D721Med (cell line): ENCODE measurements around the gene UBE2U.
"Not testable (repeated sequence)": the region's sequence is repeated elsewhere in the genome, so short reads cannot be mapped to it uniquely, and the experiment has no call there.

ENCODE experiments used
- DNase-seq: peaks from one replicate; pipeline ENCODE4 v3.0.0; 2011; ENCODE audit warnings: low spot score; ENCODE audit not compliant: insufficient read length
- FAIRE-seq: peaks from 2 replicates; lab custom pipeline; 2011; peaks lifted over from hg19 to GRCh38; lab: Jason Lieb, UNC
- TF ChIP-seq, protein P1 (sequence below): IDR thresholded peaks from 2 replicates; pipeline ENCODE4 v1.5.1; 2012; ENCODE audit warnings: mild to moderate bottlenecking, control low read depth; ENCODE audit not compliant: insufficient read depth; ENCODE audit errors: missing control alignments

The UBE2U gene

GRCh38 chr1:64236541-64236954 is 33.1 kb downstream of the UBE2U start:
- TF ChIP-seq, protein P1, sequence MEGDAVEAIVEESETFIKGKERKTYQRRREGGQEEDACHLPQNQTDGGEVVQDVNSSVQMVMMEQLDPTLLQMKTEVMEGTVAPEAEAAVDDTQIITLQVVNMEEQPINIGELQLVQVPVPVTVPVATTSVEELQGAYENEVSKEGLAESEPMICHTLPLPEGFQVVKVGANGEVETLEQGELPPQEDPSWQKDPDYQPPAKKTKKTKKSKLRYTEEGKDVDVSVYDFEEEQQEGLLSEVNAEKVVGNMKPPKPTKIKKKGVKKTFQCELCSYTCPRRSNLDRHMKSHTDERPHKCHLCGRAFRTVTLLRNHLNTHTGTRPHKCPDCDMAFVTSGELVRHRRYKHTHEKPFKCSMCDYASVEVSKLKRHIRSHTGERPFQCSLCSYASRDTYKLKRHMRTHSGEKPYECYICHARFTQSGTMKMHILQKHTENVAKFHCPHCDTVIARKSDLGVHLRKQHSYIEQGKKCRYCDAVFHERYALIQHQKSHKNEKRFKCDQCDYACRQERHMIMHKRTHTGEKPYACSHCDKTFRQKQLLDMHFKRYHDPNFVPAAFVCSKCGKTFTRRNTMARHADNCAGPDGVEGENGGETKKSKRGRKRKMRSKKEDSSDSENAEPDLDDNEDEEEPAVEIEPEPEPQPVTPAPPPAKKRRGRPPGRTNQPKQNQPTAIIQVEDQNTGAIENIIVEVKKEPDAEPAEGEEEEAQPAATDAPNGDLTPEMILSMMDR: no peak
- no peak for FAIRE-seq

DNA sequence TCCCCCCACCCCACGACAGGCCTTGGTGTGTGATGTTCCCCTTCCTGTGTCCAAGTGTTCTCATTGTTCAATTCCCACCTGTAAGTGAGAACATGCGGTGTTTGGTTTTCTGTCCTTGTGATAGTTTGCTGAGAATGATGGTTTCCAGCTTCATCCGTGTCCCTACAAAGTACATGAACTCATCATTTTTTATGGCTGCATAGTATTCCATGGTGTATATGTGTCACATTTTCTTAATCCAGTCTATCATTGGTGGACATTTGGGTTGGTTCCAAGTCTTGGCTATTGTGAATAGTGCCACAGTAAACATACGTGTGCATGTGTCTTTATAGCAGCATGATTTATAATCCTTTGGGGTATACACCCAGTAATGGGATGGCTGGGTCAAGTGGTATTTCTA is 36.1 kb downstream of the UBE2U start:
- DNase-seq, FAIRE-seq: not testable (repeated sequence)

More at GRCh38 chr1:64236541-64236954, 33.1 kb downstream of the UBE2U start:
- DNase-seq: no peak

DNA sequence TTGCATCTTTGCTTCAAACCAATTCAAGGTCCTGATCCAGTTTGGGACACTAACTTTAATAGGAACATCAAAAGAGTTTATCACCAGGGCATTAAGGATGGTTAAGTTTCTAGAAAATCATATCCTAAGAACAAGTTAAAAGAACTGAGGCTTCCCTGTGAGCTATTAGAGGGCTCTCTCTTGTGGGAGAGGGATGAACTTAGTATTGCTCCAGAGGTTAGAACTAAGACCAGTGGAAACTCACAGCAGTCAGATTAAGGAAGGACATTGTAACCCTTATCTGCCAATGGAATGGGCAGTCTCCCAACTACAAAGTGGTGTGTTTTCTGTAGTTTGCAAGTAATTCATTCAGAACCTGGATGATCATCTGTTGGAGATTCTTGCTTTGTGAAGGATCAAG is 36.8 kb downstream of the UBE2U start:
- TF ChIP-seq, protein P1: no peak
- no peak for DNase-seq
- FAIRE-seq: no peak

DNA sequence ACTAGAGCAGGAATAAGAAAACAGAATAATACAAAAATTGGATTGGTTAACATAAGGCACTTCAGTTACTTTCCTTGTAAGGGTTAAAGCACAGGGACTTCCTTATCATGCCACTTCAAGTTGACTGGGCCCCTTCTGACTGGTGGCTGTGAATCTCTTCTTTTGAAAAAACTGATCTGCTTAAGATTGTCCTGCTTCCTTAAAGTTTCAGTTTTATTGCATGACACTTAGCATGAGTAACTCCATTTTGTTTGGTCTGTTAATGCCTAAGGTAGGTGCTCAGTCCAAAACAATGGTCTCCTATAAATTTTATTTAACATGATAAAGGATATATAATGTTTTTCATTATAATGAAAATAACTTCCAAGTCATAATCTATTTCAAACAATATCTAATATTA is 37.6 kb downstream of the UBE2U start:
- TF ChIP-seq, protein P1: no peak
- FAIRE-seq (no peak), DNase-seq (no peak)

GRCh38 chr1:64242895-64243756 is 39.7 kb downstream of the UBE2U start:
- FAIRE-seq (peak; percentile 6), DNase-seq (no peak)
- TF ChIP-seq, protein P1: peak; percentile 63

DNA sequence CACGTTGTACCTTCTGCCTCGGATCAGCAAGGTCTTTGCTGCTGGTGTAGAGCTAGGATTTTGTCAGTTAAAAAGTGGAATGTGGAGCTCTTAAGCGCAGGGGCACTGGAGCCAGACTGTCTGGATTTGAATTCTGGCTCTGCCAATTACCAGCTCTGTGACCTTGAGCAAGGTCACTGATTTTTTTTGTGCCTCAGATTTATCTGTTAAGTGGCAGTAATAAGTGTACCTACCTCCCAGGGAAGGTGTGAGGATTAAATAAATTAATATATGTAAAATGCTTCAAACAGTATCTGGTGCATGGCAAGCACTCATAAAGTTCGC is 40.3 kb downstream of the UBE2U start:
- TF ChIP-seq, protein P1: no peak
- FAIRE-seq: no peak
- DNase-seq: no peak

GRCh38 chr1:64245495-64245894 is 42.1 kb downstream of the UBE2U start:
- FAIRE-seq: no peak
- TF ChIP-seq, protein P1: no peak
- DNase-seq: no peak
